IMR-90 (cell line): ENCODE measurements around the gene GCNT2. TPM values are rescaled to one million over a fixed set of nuclear protein-coding genes. Genes with fewer than 3 reads are reported as not detected.

Source experiments
- ATAC-seq: fragments of 200-7000 bp; cut with Tn5 transposase; 2 replicates; pipeline ENCODE4 v1.9.1; 2020; ENCODE audit warnings: low read depth, mild to moderate bottlenecking, moderate library complexity
- BruUV-seq: library from RNA; stranded (reverse); fragments of 400-500 nt; replicated peaks from 2 replicates; lab custom pipeline; 2021; lab: Mats Ljungman, UMichigan
- CTCF ChIA-PET: fragments of 300-600 bp; formaldehyde crosslinking; extraction: SDS; loops from one replicate; lab custom pipeline; 2021; ENCODE audit warnings: antibody characterized with exemption; lab: Yijun Ruan, JAX
- POLR2A ChIA-PET: fragments of 300-600 bp; sonication (Branson Sonifier 250); formaldehyde crosslinking; loops from one replicate; lab custom pipeline; 2022; ENCODE audit warnings: antibody characterized with exemption; ENCODE audit not compliant: unreplicated experiment; lab: Charles Lee
- DNase-seq: peaks from one replicate; pipeline ENCODE4 v3.0.0; 2013
- H2AFZ ChIP-seq: replicated peaks from 2 replicates; pipeline ENCODE3; 2013; ENCODE audit warnings: low read length, mild to moderate bottlenecking; ENCODE audit not compliant: poor library complexity
- H2AK5ac ChIP-seq: 2 replicates; pipeline ENCODE4 v1.6.1; 2013; ENCODE audit warnings: low read depth, low read length, inconsistent platforms
- H2AK9ac ChIP-seq: replicated peaks from 2 replicates; pipeline ENCODE3; 2013; ENCODE audit warnings: mild to moderate bottlenecking, low read depth, low read length, moderate library complexity; ENCODE audit not compliant: poor library complexity
- H2BK120ac ChIP-seq: 2 replicates; pipeline ENCODE4 v1.6.1; 2013; ENCODE audit warnings: low read depth, low read length, inconsistent platforms
- H2BK15ac ChIP-seq: 3 replicates; pipeline ENCODE4 v1.6.1; 2013; ENCODE audit warnings: low read depth, low read length, inconsistent platforms
- H2BK20ac ChIP-seq: 2 replicates; pipeline ENCODE4 v1.6.1; 2013; ENCODE audit warnings: low read depth, mild to moderate bottlenecking, inconsistent platforms, low read length, moderate library complexity
- H2BK5ac ChIP-seq: 2 replicates; pipeline ENCODE4 v1.6.1; 2013; ENCODE audit warnings: mild to moderate bottlenecking, low read depth, low read length, inconsistent platforms; ENCODE audit not compliant: poor library complexity, severe bottlenecking
- H3K14ac ChIP-seq: replicated peaks from 2 replicates; pipeline ENCODE4 v1.6.1; 2013; ENCODE audit warnings: low read depth, low read length, inconsistent platforms
- H3K18ac ChIP-seq: 2 replicates; pipeline ENCODE4 v1.6.1; 2013; ENCODE audit warnings: low read depth, low read length, control low read depth
- H3K23ac ChIP-seq: 2 replicates; pipeline ENCODE4 v1.6.1; 2013; ENCODE audit warnings: low read depth, low read length, inconsistent platforms
- H3K27ac ChIP-seq: 2 replicates; pipeline ENCODE4 v1.5.1; 2013; ENCODE audit warnings: mild to moderate bottlenecking, control low read depth, low read length; ENCODE audit not compliant: insufficient read depth
- H3K27me3 ChIP-seq: 2 replicates; pipeline ENCODE4 v1.6.1; 2013; ENCODE audit warnings: low read length; ENCODE audit not compliant: control insufficient read depth, insufficient read depth
- H3K36me3 ChIP-seq: 2 replicates; pipeline ENCODE4 v1.6.1; 2013; ENCODE audit warnings: low read length, mixed read lengths; ENCODE audit not compliant: control insufficient read depth, insufficient read depth
- H3K4ac ChIP-seq: 2 replicates; pipeline ENCODE4 v1.6.1; 2013; ENCODE audit warnings: low read depth, low read length, inconsistent platforms
- H3K4me1 ChIP-seq: 2 replicates; pipeline ENCODE4 v1.6.1; 2013; ENCODE audit warnings: low read length, mixed read lengths; ENCODE audit not compliant: control insufficient read depth, insufficient read depth
- H3K4me2 ChIP-seq: 2 replicates; pipeline ENCODE4 v1.6.1; 2013; ENCODE audit warnings: low read depth, mild to moderate bottlenecking, control low read depth, low read length, moderate library complexity
- H3K4me3 ChIP-seq: 2 replicates; pipeline ENCODE4 v1.5.1; 2013; ENCODE audit warnings: low read depth, mild to moderate bottlenecking, control low read depth, low read length, moderate library complexity; ENCODE audit not compliant: insufficient read depth
- H3K56ac ChIP-seq: 2 replicates; pipeline ENCODE4 v1.6.1; 2013; ENCODE audit warnings: low read length, inconsistent platforms; ENCODE audit not compliant: insufficient read depth; ENCODE audit errors: extremely low read depth
- H3K79me1 ChIP-seq, 2 experiments: 2 replicates each; pipeline ENCODE4 v1.6.1; 2013; ENCODE audit warnings: low read length in 2 of 2, inconsistent platforms in 1 of 2, low read depth in 1 of 2
- H3K9ac ChIP-seq: 2 replicates; pipeline ENCODE4 v1.6.1; 2013; ENCODE audit warnings: low read depth, low read length, control low read depth
- H3K9me1 ChIP-seq: 2 replicates; pipeline ENCODE4 v1.6.1; 2013; ENCODE audit warnings: low read length, inconsistent platforms; ENCODE audit not compliant: insufficient read depth
- H3K9me3 ChIP-seq: 2 replicates; pipeline ENCODE4 v1.6.1; 2013; ENCODE audit warnings: low read length; ENCODE audit not compliant: control insufficient read depth, insufficient read depth
- H4K20me1 ChIP-seq: 2 replicates; pipeline ENCODE4 v1.6.1; 2013; ENCODE audit warnings: low read length, inconsistent platforms; ENCODE audit not compliant: insufficient read depth
- H4K5ac ChIP-seq: 2 replicates; pipeline ENCODE4 v1.6.1; 2013; ENCODE audit warnings: mild to moderate bottlenecking, low read depth, low read length, control low read depth
- H4K8ac ChIP-seq, 2 experiments: 2 replicates each; pipeline ENCODE4 v1.6.1; 2013; ENCODE audit warnings: low read depth in 2 of 2, low read length in 2 of 2, control low read depth in 1 of 2, inconsistent platforms in 1 of 2
- H4K91ac ChIP-seq: 2 replicates; pipeline ENCODE4 v1.6.1; 2013; ENCODE audit warnings: low read depth, low read length, inconsistent platforms; ENCODE audit not compliant: insufficient read depth
- BHLHE40 ChIP-seq: fragments of 150-350 bp; IDR thresholded peaks from 2 replicates; pipeline ENCODE4 v1.6.1; 2016; ENCODE audit warnings: mild to moderate bottlenecking, low read depth, low read length
- CEBPB ChIP-seq: IDR thresholded peaks from 2 replicates; pipeline ENCODE4 v1.6.1; 2012; ENCODE audit warnings: low read depth, low read length, improper control_type of control experiment
- CHD1 ChIP-seq: IDR thresholded peaks from 2 replicates; pipeline ENCODE4 v1.6.1; 2012; ENCODE audit warnings: low read depth, low read length, improper control_type of control experiment
- CTCF ChIP-seq: conservative IDR thresholded peaks from 2 replicates; pipeline ENCODE4 v1.5.1; 2012; ENCODE audit warnings: mild to moderate bottlenecking, low read depth, low read length, improper control_type of control experiment
- FOS ChIP-seq: fragments of 150-350 bp; IDR thresholded peaks from 2 replicates; pipeline ENCODE4 v1.6.1; 2016; ENCODE audit warnings: low read depth, low read length
- MAFK ChIP-seq: IDR thresholded peaks from 2 replicates; pipeline ENCODE4 v1.6.1; 2012; ENCODE audit warnings: low read depth, low read length, improper control_type of control experiment
- MAZ ChIP-seq: IDR thresholded peaks from 2 replicates; pipeline ENCODE4 v1.6.1; 2012; ENCODE audit warnings: low read depth, mild to moderate bottlenecking, low read length, improper control_type of control experiment, moderate library complexity, borderline replicate concordance
- NFE2L2 ChIP-seq: fragments of 150-350 bp; IDR thresholded peaks from 2 replicates; pipeline ENCODE4 v1.6.1; 2016; ENCODE audit warnings: low read depth, mild to moderate bottlenecking, low read length
- POLR2A ChIP-seq: IDR thresholded peaks from 2 replicates; pipeline ENCODE4 v1.6.1; 2012; ENCODE audit warnings: mild to moderate bottlenecking, low read depth, low read length
- RAD21 ChIP-seq: IDR thresholded peaks from 2 replicates; pipeline ENCODE4 v1.6.1; 2012; ENCODE audit warnings: low read length, improper control_type of control experiment
- RCOR1 ChIP-seq: IDR thresholded peaks from 2 replicates; pipeline ENCODE4 v1.6.1; 2012; ENCODE audit warnings: mild to moderate bottlenecking, low read length, improper control_type of control experiment; ENCODE audit not compliant: insufficient replicate concordance
- RFX5 ChIP-seq: IDR thresholded peaks from 2 replicates; pipeline ENCODE4 v1.8.0; 2012; ENCODE audit warnings: low read depth, mild to moderate bottlenecking, low read length, moderate library complexity
- SMC3 ChIP-seq: fragments of 150-350 bp; IDR thresholded peaks from 2 replicates; pipeline ENCODE4 v1.6.1; 2016; ENCODE audit warnings: low read depth, mild to moderate bottlenecking, antibody characterized with exemption, low read length, moderate library complexity
- WGBS, 2 experiments: methylation state at CpG; one replicate each; pipeline versions ENCODE4 v1.1.5 to v1.1.7; 2013; ENCODE audit warnings: missing lambda C conversion rate in 2 of 2; ENCODE audit not compliant: insufficient read length in 1 of 2; ENCODE audit errors: extremely low coverage in 2 of 2; 5-methylcytosine and 5-hydroxymethylcytosine counted together
- dilution Hi-C: fragments of 300-500 bp; cut with HindIII; formaldehyde crosslinking; loops from one replicate; pipeline ENCODE4 v1.14.3; 2018; ENCODE audit warnings: low sequenced_read_pairs; ENCODE audit not compliant: unreplicated experiment
- in situ Hi-C: fragments of 300-500 bp; cut with MboI; formaldehyde crosslinking; loops from 3 replicates; pipeline ENCODE4 v1.14.3; 2019; ENCODE audit warnings: low sequenced_read_pairs, inconsistent platforms, mixed read lengths
- intact Hi-C: fragments of 100-400 bp; cut with micrococcal nuclease; formaldehyde crosslinking; loops from 2 replicates; pipeline ENCODE4 v1.10.0; 2022
- polyA plus RNA-seq, 3 experiments: library from polyadenylated mRNA; depleted of rRNA; stranded (reverse); fragments of >200 nt; gene quantifications; 2 replicates each; pipeline ENCODE4 v1.2.3, GENCODE V29; 2012; ENCODE audit warnings: low replicate concordance in 1 of 3
- total RNA-seq: library from RNA; depleted of rRNA; stranded (reverse); fragments of >200 nt; gene quantifications from 2 replicates; pipeline ENCODE4 v1.2.3, GENCODE V29; 2012
- TF ChIP-seq, protein P1 (sequence below): fragments of 150-350 bp; IDR thresholded peaks from 2 replicates; pipeline ENCODE4 v1.6.1; 2016; ENCODE audit warnings: low read depth, mild to moderate bottlenecking, low read length, moderate library complexity, borderline replicate concordance
- TF ChIP-seq, protein P2 (sequence below): fragments of 150-350 bp; IDR thresholded peaks from 2 replicates; pipeline ENCODE4 v1.6.1; 2017; ENCODE audit warnings: mild to moderate bottlenecking, antibody characterized with exemption, low read length, low read depth

The GCNT2 gene
- total and polyA plus RNA-seq, 2 of the 4 experiments (the other 2 are of a cell fraction), result 0.34 to 0.90 TPM

- CTCF ChIA-PET, result interaction anchor here (0.6 kb wide), 1 partner anchor 66 kb away, joined by 4 read pairs; no protein-coding TSS in a partner anchor
Observed at GRCh38 chr6:10678456-10678855, 157.3 kb downstream of the GCNT2 start.

More at GRCh38 chr6:10678456-10678855, 157.3 kb downstream of the GCNT2 start:
- Histone ChIP-seq H2AK5ac (no peak overlapping the region), H3K4me2 (no peak overlapping the region), H4K20me1 (no peaks in the 10 kb centered on the region), H3K4ac (no peak overlapping the region), H3K27ac (no peak overlapping the region), H3K14ac (no peak overlapping the region), H3K27me3 (0 out of 2 replicates have a peak, but pooled peaks cover 2% of the 10 kb centered on the region), H2BK15ac (no peak overlapping the region), H3K4me1 (no peaks in the 10 kb centered on the region), H3K23ac (no peak overlapping the region), H4K5ac (no peak overlapping the region), H2AK9ac (no peak overlapping the region), H2BK20ac (no peak overlapping the region), H3K4me3 (no peak overlapping the region), H3K36me3 (no peaks in the 10 kb centered on the region), H3K79me1 (no peaks in the 10 kb centered on the region), H4K8ac (no peak overlapping the region), H2BK5ac (no peak overlapping the region), H3K9ac (no peak overlapping the region), H2AFZ (no peak overlapping the region), H3K18ac (no peak overlapping the region), H3K9me1 (no peaks in the 10 kb centered on the region), H4K91ac (no peak overlapping the region), H3K9me3 (no peaks in the 10 kb centered on the region), H3K56ac (no peak overlapping the region), H2BK120ac (no peak overlapping the region)
- dilution Hi-C loops, result no loop called here
- DNase-seq, result no peak
- ATAC-seq, result no peak
- no TSS peak for BruUV-seq
- POLR2A ChIA-PET, result no interaction called here
- in situ Hi-C loops, result no loop called here
- intact Hi-C loops, result no loop called here
- TF ChIP-seq POLR2A (no peak), MAFK (no peak), CHD1 (no peak), SMC3 (no peak), RFX5 (no peak), RCOR1 (no peak), CEBPB (no peak), BHLHE40 (no peak), CTCF (no peak), RAD21 (no peak), FOS (no peak), MAZ (no peak), NFE2L2 (no peak)
- TF ChIP-seq, protein P1, sequence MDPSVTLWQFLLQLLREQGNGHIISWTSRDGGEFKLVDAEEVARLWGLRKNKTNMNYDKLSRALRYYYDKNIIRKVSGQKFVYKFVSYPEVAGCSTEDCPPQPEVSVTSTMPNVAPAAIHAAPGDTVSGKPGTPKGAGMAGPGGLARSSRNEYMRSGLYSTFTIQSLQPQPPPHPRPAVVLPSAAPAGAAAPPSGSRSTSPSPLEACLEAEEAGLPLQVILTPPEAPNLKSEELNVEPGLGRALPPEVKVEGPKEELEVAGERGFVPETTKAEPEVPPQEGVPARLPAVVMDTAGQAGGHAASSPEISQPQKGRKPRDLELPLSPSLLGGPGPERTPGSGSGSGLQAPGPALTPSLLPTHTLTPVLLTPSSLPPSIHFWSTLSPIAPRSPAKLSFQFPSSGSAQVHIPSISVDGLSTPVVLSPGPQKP, result no peak
- TF ChIP-seq, protein P2, sequence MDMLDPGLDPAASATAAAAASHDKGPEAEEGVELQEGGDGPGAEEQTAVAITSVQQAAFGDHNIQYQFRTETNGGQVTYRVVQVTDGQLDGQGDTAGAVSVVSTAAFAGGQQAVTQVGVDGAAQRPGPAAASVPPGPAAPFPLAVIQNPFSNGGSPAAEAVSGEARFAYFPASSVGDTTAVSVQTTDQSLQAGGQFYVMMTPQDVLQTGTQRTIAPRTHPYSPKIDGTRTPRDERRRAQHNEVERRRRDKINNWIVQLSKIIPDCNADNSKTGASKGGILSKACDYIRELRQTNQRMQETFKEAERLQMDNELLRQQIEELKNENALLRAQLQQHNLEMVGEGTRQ, result no peak
- WGBS, 2 experiments, result 80% methylated on average over 1 of the region's 4 CpGs; no CpG with 5 or more reads in 1 of the 2 experiments
